Body of pancreas (tissue), 4 donors: ENCODE data around the gene AQP12B.

Experiments used
- CTCF ChIP-seq, 7 experiments: fragments of 450-650 bp in 4 of 7; fragments of 200-600 bp in 3 of 7; sonication (generic) in 3 of 7; IDR thresholded peaks; one replicate each; pipeline ENCODE4 v1.5.1; 2016 to 2019; ENCODE audit warnings: antibody characterized with exemption in 7 of 7
- POLR2A ChIP-seq, 3 donors: fragments of 450-650 bp; IDR thresholded peaks; one replicate each; pipeline ENCODE4 v1.6.1; 2016; ENCODE audit warnings: antibody characterized with exemption in 3 of 3, mild to moderate bottlenecking in 2 of 3

GRCh38 chr2:240687045-240687740 is 4.5 kb upstream of the AQP12B start:
- TF ChIP-seq POLR2A (IDR thresholded peaks at IDR 0.05): peak in 2 of 3 donors; percentile 26 to 30
- no peak for TF ChIP-seq CTCF (IDR thresholded peaks at IDR 0.05)
